ENCODE data around the gene FIZ1. TPM values are rescaled to one million over a fixed set of nuclear protein-coding genes. Genes with fewer than 3 reads are reported as not detected.

FIZ1 gene
- total and polyA plus RNA-seq, 12 donors = 4.4 to 19.7 (median 10.4) TPM

- Histone ChIP-seq H3K27ac (no peak overlapping the region), H3K27me3 (peaks cover 23% of the 10 kb centered on the region), H3K4me3 (no peak overlapping the region), H3K36me3 (replicated peaks in 1 of 2) (no peaks in the 10 kb centered on the region), H3K9me3 (replicated peaks in 1 of 3) (no peaks in the 10 kb centered on the region), H3K4me1 (replicated peaks in 1 of 2) (no peaks in the 10 kb centered on the region)
- TF ChIP-seq, protein P1, sequence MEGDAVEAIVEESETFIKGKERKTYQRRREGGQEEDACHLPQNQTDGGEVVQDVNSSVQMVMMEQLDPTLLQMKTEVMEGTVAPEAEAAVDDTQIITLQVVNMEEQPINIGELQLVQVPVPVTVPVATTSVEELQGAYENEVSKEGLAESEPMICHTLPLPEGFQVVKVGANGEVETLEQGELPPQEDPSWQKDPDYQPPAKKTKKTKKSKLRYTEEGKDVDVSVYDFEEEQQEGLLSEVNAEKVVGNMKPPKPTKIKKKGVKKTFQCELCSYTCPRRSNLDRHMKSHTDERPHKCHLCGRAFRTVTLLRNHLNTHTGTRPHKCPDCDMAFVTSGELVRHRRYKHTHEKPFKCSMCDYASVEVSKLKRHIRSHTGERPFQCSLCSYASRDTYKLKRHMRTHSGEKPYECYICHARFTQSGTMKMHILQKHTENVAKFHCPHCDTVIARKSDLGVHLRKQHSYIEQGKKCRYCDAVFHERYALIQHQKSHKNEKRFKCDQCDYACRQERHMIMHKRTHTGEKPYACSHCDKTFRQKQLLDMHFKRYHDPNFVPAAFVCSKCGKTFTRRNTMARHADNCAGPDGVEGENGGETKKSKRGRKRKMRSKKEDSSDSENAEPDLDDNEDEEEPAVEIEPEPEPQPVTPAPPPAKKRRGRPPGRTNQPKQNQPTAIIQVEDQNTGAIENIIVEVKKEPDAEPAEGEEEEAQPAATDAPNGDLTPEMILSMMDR (IDR thresholded peaks at IDR 0.05) = no peak
- TF ChIP-seq POLR2A (IDR thresholded peaks at IDR 0.05) = no peak
- intact Hi-C loops (cut with DNase I) = no loop called here
- WGBS, 4 donors = 58 to 75% (median 70%) methylated on average over 7 to 8 of the region's 8 CpGs
- no peak for DNase-seq
Measured at GRCh38 chr19:55554741-55555152, 44.6 kb downstream of the FIZ1 start.

DNA sequence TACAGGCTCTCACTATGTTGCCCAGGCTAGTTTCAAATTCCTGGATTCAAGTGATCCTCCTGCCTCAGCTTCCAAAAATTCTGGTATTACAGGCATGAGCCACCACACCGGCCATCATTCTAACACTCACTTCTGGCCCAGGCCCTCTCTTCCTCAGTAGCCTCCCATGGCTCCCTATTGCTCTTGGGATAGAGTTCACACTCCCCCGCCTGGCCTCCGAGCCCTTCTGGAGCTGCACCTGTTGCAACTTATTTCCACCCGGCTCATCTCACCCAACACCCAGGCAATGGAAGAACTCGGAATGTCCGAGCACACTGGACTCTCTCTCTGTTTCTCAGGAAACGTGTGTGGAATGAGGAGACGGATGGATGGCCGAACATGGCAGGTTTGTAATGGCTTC is 45.0 kb downstream of the FIZ1 start:
- no peak overlapping the region for H3K4me3 ChIP-seq
- H3K9me3 ChIP-seq (replicated peaks in 1 of 3) = no peaks in the 10 kb centered on the region
- no peaks in the 10 kb centered on the region for H3K4me1 ChIP-seq (replicated peaks in 1 of 2)
- DNase-seq = no peak
- intact Hi-C loops (cut with DNase I) = no loop called here
- WGBS, 4 donors = 85 to 90% (median 87%) methylated on average over 9 of the region's 9 CpGs
- TF ChIP-seq POLR2A (IDR thresholded peaks at IDR 0.05) = no peak
- TF ChIP-seq, protein P1 (IDR thresholded peaks at IDR 0.05) = no peak
- peaks cover 25% of the 10 kb centered on the region for H3K27me3 ChIP-seq
- H3K36me3 ChIP-seq (replicated peaks in 1 of 2) = no peaks in the 10 kb centered on the region
- H3K27ac ChIP-seq = no peak overlapping the region

- Histone ChIP-seq H3K4me1 (replicated peaks in 1 of 2) (no peaks in the 10 kb centered on the region), H3K27ac (no peak overlapping the region), H3K27me3 (peaks cover 25% of the 10 kb centered on the region), H3K9me3 (replicated peaks in 1 of 3) (no peaks in the 10 kb centered on the region), H3K4me3 (no peak overlapping the region), H3K36me3 (replicated peaks in 1 of 2) (no peaks in the 10 kb centered on the region)
- no peak for TF ChIP-seq POLR2A (IDR thresholded peaks at IDR 0.05)
- TF ChIP-seq, protein P1 (IDR thresholded peaks at IDR 0.05) = no peak
- 59 to 67% (median 61%) methylated on average over 13 of the region's 13 CpGs for WGBS, 4 donors
- DNase-seq = no peak
- intact Hi-C loops (cut with DNase I) = no loop called here
Measured at GRCh38 chr19:55553217-55554182, 45.8 kb downstream of the FIZ1 start.

GRCh38 chr19:55552620-55553019 is 46.7 kb downstream of the FIZ1 start:
- H3K4me1 ChIP-seq (replicated peaks in 1 of 2) = no peaks in the 10 kb centered on the region
- no peak for DNase-seq
- no peak for TF ChIP-seq POLR2A (IDR thresholded peaks at IDR 0.05)
- TF ChIP-seq, protein P1 (IDR thresholded peaks at IDR 0.05) = no peak
- no peaks in the 10 kb centered on the region for H3K36me3 ChIP-seq (replicated peaks in 1 of 2)
- WGBS, 4 donors = 68 to 73% (median 71%) methylated on average over 13 of the region's 13 CpGs
- H3K9me3 ChIP-seq (replicated peaks in 1 of 3) = no peaks in the 10 kb centered on the region
- intact Hi-C loops (cut with DNase I) = no loop called here
- H3K27me3 ChIP-seq = peaks cover 25% of the 10 kb centered on the region
- H3K27ac ChIP-seq = no peak overlapping the region
- no peak overlapping the region for H3K4me3 ChIP-seq
